ENCODE measurements around the gene LPCAT2. TPM values are rescaled to one million over a fixed set of nuclear protein-coding genes. Genes with fewer than 3 reads are reported as not detected.

LPCAT2 gene
- total RNA-seq, 1 donor from 2014 or later = 74.4 TPM

DNA sequence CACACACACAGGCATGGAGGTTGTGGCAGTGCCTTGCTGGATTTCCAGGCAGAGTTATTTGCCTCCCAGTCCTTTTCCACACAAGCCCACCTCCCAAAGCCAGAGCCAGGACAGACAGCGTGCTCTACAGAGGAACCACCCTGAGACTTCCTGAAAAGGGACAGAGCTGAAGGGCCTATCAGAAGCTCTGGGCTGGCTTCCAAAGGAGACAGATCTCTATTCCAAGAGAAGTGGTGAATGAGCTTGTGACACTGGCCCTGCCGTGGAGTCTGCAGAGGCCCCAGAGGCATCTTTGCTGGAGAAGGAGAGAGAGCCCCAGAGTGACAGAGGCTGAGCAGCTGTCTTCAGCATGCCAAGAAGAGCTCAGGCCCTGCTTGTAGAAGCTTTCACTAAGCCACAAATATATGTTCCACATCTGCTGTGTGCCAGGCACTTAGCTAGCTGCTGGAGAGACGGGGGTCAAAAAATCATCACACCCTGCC, 8.3 kb upstream of the LPCAT2 start:
- H3K9me3 ChIP-seq (ENCODE audit: insufficient read depth, low read depth, low read length) = no peaks in the 10 kb centered on the region
- H3K27ac Mint-ChIP-seq (ENCODE audit: unreplicated experiment) = peak overlapping the region; percentile 100
- FAIRE-seq = peak; percentile 50
- TF ChIP-seq EZH2 (IDR thresholded peaks at IDR 0.05; ENCODE audit: insufficient read depth, low read length) = no peak
- TF ChIP-seq, protein P1, sequence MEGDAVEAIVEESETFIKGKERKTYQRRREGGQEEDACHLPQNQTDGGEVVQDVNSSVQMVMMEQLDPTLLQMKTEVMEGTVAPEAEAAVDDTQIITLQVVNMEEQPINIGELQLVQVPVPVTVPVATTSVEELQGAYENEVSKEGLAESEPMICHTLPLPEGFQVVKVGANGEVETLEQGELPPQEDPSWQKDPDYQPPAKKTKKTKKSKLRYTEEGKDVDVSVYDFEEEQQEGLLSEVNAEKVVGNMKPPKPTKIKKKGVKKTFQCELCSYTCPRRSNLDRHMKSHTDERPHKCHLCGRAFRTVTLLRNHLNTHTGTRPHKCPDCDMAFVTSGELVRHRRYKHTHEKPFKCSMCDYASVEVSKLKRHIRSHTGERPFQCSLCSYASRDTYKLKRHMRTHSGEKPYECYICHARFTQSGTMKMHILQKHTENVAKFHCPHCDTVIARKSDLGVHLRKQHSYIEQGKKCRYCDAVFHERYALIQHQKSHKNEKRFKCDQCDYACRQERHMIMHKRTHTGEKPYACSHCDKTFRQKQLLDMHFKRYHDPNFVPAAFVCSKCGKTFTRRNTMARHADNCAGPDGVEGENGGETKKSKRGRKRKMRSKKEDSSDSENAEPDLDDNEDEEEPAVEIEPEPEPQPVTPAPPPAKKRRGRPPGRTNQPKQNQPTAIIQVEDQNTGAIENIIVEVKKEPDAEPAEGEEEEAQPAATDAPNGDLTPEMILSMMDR (IDR thresholded peaks at IDR 0.05; ENCODE audit: insufficient read depth, low read depth, low read length) = no peak
- H3K27ac ChIP-seq (ENCODE audit: low read depth, low read length) = peak overlapping the region; percentile 98
- H3K36me3 ChIP-seq (ENCODE audit: insufficient read depth, low read length) = peaks cover 28% of the 10 kb centered on the region
- H2AFZ ChIP-seq (ENCODE audit: low read depth, low read length) = no peak overlapping the region
- peaks cover 67% of the 10 kb centered on the region for H3K4me1 ChIP-seq (ENCODE audit: insufficient read depth, low read length)
- DNase-seq (ENCODE audit: low read depth) = peak; percentile 56
- H3K4me3 Mint-ChIP-seq (ENCODE audit: unreplicated experiment) = peak overlapping the region; percentile 46
- H3K9me3 Mint-ChIP-seq (ENCODE audit: unreplicated experiment) = no peaks in the 10 kb centered on the region
- peak overlapping the region; percentile 77 for H3K4me2 ChIP-seq (ENCODE audit: low read length)
- H3K27me3 ChIP-seq (ENCODE audit: insufficient read depth, low read length) = no peaks in the 10 kb centered on the region
- H3K27me3 Mint-ChIP-seq (ENCODE audit: low read depth, unreplicated experiment) = no peaks in the 10 kb centered on the region
- H3K36me3 Mint-ChIP-seq (ENCODE audit: low read depth, unreplicated experiment) = peaks cover 33% of the 10 kb centered on the region
- peak overlapping the region; percentile 85 for H3K9ac ChIP-seq (ENCODE audit: low read length)
- H4K20me1 ChIP-seq (ENCODE audit: insufficient read depth, low read length) = no peaks in the 10 kb centered on the region
- H3K4me3 ChIP-seq (ENCODE audit: insufficient read depth, low read depth, low read length) = no peak overlapping the region
- H3K4me1 Mint-ChIP-seq (ENCODE audit: low read depth, unreplicated experiment) = peaks cover 66% of the 10 kb centered on the region
- no peaks in the 10 kb centered on the region for H3K79me2 ChIP-seq (ENCODE audit: insufficient read depth, low read length)

DNA sequence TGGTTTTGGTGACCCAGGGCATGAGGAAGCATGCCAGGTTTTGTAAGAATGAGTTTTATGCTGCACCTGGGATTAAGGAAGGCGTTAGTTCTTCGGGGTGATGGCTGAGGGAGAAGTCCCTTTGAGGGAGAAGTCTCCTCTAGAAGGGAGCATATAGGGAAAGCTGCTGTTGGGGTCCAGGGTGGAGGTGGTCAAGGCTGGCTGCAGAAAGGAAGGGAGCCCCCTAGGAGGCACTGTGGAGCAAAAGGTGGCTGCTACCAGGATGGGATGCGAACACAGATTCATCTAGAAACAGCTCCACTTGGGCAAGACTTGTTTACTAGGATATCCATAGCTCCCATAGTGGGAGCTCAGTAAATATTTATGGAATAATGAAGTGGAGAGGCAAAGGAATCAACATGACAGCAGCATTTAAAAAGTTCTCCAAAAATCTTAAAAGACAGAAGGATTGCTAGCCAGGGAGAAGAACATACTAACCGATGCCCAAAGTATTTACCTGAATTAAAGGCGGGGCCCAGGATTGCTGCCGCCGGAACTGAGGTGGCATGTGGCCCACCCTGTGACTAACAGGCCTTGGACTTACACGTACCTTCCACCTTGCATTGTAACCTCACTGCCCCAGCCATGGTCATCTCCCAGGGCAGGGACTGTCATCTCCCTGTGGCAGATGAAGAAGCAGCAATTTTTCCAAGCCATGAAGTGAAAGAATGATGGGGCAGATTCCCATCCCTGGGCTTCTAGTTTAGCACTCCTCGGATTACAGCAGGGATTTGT, 7.1 kb upstream of the LPCAT2 start:
- Mint-ChIP-seq H3K4me1 (ENCODE audit: low read depth, unreplicated experiment) (peaks cover 55% of the 10 kb centered on the region), H3K4me3 (ENCODE audit: unreplicated experiment) (no peak overlapping the region), H3K9me3 (ENCODE audit: unreplicated experiment) (no peaks in the 10 kb centered on the region), H3K27me3 (ENCODE audit: low read depth, unreplicated experiment) (no peaks in the 10 kb centered on the region), H3K36me3 (ENCODE audit: low read depth, unreplicated experiment) (peaks cover 23% of the 10 kb centered on the region), H3K27ac (ENCODE audit: unreplicated experiment) (peak overlapping the region; percentile 73)
- Histone ChIP-seq H3K9ac (ENCODE audit: low read length) (peak overlapping the region; percentile 85), H3K27ac (ENCODE audit: low read depth, low read length) (peak overlapping the region; percentile 98), H3K9me3 (ENCODE audit: insufficient read depth, low read depth, low read length) (no peaks in the 10 kb centered on the region), H3K4me3 (ENCODE audit: insufficient read depth, low read depth, low read length) (no peak overlapping the region), H3K36me3 (ENCODE audit: insufficient read depth, low read length) (peaks cover 23% of the 10 kb centered on the region), H3K4me1 (ENCODE audit: insufficient read depth, low read length) (peaks cover 56% of the 10 kb centered on the region), H3K27me3 (ENCODE audit: insufficient read depth, low read length) (no peaks in the 10 kb centered on the region), H3K79me2 (ENCODE audit: insufficient read depth, low read length) (no peaks in the 10 kb centered on the region), H3K4me2 (ENCODE audit: low read length) (peak overlapping the region; percentile 77), H4K20me1 (ENCODE audit: insufficient read depth, low read length) (no peaks in the 10 kb centered on the region), H2AFZ (ENCODE audit: low read depth, low read length) (no peak overlapping the region)
- DNase-seq (ENCODE audit: low read depth) (no peak), FAIRE-seq (no peak)
- no peak for TF ChIP-seq EZH2 (IDR thresholded peaks at IDR 0.05; ENCODE audit: insufficient read depth, low read length)
- TF ChIP-seq, protein P1 (IDR thresholded peaks at IDR 0.05; ENCODE audit: insufficient read depth, low read depth, low read length) = peak; percentile 34
